Measurements from ENCODE around the gene MAML2. TPM values are rescaled to one million over a fixed set of nuclear protein-coding genes. Genes with fewer than 3 reads are reported as not detected.

MAML2 gene
- total RNA-seq, 1 experiment from 2014 or later, result 2.1 TPM

DNA sequence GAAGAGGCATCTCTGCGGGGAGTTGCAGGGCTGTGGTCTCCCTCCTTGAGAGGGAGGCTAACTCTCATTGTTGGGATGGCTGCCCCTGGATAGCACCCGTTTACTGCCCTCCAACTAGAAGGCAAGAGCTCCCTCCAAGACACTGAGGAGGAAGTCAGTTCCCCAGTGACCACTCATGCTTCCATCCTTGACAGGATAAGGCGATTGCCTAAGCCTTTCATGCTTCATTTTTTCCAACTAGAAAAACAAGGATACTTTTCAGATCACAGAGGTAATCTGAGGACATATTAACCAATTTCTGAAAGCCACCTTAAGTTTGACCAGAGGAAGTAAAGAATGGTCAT, 186.6 kb downstream of the MAML2 start:
- DNase-seq (ENCODE audit: low spot score), result no peak

DNA sequence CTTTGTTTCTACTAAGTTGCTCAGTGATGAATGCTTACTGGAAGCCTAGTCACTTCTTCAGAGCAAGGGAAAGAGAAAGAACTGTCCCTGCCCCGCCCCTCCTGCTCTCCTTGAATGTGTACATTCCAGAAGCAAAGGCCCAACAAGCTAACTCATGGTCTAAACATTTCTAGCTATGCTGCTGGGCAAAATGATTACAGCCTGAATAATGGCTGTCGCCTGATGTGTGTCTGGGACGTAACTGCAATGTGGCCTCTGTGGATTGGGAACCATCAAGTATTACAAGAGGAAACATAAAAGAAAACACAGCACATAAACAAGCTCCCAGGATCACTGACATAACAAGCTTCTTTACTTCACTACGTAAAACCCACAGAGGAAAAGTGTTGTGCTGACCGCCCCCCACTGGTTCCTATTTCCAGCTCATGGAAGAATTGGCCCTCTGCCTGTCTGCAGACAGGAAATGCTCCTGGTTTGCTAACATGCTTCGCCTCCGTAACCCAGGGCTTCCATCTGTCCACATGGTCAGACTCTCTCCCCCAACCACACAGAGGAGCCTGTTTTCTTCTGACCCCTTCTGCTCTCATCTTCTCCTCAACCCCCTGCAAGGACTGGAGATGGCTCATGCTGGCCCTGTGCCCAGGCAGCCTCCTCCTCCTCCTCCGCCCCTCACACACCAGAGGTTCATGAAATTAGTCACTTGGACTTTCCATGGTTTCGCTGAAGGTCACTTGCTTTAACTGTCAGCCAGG, 187.2 kb downstream of the MAML2 start:
- peak; percentile 85 for DNase-seq (ENCODE audit: low spot score)

DNA sequence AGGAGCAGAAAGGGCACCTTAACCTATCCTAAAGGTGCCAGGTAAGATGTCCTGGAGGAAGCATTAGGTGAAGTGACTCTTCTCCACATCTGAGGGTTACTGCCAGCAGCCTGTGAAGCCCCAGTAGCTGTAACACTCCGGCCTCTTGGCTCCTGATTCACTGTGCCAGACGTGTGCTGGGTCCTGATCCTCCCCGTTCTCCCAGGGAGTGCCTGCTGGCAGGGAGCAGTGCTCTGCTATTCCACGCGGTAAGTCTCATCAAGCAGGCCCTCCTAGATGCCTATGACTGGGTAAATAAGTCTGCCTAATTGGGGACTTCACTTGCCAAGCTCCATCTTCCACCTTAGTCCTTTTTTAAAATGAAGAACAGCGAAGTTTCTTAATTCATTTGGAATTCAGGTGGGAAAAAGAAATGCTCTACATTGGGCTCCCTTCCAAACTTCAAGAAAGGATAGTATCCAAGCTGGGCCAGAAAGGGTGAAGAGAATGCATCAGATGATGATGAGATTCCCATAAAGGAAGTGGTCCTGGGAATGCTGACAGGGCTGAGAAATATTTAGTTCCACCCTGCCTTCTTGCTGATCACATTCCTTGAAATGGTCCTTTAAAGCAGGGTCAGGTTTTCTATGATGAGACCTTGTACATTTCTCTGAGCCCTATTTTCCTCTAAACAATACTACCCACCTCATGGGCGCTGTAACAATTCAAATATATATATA, 188.0 kb downstream of the MAML2 start:
- peak; percentile 63 for DNase-seq (ENCODE audit: low spot score)

DNA sequence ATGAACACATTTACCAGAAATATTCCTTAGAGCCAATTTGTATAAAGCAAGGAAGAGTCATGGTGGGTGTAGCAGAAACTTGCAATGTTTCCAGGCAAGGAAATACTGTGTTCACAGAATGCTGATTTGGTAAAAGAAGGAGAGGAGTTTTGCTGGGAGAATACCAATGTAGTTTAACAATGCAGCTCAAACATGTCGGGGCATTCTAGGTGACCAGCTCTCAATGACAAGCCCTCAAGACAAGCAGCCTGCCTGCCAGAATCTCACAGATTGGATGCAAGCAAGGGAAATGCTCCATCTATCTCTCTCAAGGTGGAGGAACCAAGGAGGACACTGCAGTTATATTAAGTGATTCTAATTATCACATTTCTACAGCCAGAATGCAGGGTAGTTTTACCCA, 190.4 kb downstream of the MAML2 start:
- no peak for DNase-seq (ENCODE audit: low spot score)

DNA sequence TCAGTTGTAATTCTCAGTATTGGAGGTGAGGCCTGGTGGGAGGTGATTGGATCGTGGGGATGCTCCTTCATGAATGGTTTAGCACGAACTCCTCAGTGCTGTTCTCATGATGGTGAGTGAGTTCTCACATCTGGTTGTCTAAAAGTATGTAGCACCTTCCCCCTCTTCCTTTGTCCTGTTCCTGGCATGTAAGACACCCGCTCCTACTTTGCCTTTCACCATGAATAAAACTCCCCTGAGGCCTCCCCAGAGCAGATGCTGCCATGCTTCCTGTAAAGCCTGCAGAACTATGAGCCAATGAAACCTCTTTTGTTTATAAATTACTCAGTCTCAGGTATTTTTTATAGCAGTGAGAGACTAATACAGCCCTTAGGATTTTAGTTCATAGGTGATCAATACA, 191.5 kb downstream of the MAML2 start:
- no peak for DNase-seq (ENCODE audit: low spot score)

DNA sequence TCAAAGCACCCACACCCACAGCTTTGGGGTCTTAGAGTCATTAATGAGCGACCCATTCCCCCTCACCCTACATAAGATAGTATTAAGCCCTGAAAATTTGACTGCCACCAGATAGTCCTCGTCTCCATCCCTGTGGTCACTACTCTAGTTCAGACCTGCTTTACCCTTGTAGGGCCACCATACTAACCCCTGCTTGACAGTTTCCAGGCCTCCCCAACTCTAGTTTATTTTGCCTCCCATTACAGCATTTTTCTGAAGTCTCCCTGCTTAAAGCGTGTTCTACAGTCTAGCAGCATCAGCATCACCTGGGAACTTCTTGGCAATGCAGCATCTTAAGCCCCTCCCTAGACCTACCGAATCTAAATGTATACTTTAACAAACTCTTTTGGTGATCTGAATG, 192.4 kb downstream of the MAML2 start:
- DNase-seq (ENCODE audit: low spot score), result no peak

DNA sequence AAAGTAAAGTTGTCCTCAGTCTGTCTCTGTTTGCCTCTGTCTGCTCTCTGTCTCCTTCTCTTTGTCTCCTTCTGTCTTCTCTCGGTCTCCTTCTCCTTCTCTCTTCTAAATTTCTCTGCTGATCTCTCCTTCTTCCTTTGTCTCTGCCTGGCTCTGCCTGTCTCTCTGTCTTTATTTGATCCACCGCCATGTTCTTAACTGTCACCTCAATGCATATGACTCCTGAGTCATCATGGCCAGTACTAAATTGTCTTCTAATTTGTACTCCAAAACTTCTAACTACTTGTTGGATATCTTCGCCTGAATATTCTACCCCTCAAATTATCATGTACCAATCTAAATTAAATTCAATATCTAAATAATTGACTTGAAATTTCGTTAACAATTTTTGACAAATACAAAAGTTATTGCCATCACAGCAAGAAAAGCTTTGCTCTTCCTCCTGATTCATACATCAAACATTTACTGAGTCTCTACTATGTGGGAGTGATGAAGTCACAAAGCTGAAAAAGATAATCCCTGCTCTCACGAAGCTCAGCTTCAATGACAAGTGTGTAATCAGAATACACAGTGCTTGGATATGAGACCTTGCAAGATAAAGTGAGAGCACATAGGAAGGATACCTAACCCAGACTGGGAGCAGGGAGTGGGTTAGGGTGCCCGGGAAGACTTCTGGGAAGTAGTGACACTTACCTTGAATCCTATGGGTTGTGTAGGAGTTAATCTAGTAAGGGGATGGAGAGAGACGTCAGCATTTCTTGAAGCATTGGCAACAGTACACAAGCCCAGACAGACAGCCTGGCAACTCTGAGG, 193.0 kb downstream of the MAML2 start:
- DNase-seq (ENCODE audit: low spot score), result peak; percentile 57

DNA sequence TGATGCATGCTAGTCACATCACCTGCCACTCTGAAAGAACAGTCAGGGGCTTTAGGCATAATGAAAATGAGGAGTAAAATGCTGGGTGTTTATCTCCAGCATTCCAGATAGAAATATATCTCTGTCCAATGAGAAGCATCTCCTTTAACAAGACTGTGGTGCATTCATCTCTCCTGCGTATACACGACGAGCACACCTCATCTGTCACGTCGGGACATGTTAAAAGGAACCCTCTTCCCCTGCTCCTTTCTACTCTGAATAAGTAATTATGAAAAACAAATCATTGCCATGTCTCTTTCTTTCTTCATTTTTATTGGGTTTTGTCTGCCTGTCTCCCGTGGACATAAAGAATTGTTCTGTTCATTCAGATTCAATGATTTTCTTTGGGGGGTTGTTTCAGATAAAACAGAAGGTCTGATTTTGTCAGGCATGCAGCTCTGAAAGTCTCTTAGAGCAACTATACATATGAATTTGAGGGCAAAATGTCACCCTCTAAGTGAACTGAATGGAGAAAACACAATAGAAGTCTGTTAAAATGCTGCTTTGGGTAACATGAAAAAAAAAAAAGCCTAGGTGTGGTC, 195.0 kb downstream of the MAML2 start:
- DNase-seq (ENCODE audit: low spot score), result no peak

DNA sequence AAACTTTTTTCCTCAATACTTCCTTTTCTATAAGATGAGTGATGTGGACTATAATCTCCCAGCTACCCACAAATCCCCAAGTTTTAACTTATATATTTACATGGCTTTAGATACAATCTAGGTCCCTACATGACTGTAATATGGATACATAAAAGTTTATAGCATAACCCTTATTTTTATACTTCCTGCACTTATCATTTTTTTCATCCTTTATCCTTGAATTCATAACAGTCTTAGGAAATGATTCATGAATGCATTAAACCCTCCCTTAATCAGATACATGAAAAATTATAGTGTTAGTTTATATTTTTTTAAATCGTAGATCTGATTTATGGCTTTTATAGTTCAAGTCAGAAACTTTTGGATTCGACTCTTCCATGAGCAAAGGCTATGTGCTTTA, 195.8 kb downstream of the MAML2 start:
- no peak for DNase-seq (ENCODE audit: low spot score)

DNA sequence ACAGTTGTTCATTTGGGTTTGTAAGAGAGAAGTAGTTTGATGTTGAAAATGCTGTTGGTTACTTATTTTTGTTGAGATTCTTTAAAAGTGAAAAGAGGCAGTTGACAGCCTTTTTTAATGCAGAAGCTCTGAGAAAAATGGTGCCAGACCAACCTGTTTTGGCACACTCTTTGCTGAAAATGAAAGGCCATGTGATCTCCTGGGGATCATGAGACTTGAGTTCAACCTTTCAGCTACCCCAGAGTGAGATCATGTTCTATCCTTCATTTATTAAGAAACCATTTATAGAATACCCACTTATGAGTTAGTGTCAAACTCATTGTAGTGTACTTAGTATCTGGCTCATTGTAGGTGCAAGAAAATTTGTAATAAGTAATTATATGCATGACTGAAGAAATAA, 196.2 kb downstream of the MAML2 start:
- DNase-seq (ENCODE audit: low spot score), result no peak

DNA sequence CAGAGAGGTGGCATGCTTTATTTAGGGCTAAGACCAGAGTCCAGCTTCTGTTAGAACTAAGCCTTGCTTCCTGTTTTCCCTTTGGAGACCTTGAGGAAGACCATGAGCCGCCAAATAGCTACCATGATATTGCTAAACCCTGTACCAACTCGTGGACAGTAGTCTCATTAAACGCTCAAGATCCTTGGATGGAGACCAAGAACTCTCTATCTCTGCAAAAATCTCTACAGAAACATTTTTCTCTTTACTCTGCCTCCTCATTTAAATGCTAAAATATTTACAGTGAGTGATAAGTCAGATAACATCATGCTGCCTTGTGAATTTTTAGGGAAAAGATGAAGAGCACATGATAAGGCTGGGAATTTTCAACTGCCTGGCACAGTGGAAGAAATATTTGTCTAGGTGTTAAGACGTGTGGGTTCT, 197.8 kb downstream of the MAML2 start:
- DNase-seq (ENCODE audit: low spot score), result peak; percentile 55

DNA sequence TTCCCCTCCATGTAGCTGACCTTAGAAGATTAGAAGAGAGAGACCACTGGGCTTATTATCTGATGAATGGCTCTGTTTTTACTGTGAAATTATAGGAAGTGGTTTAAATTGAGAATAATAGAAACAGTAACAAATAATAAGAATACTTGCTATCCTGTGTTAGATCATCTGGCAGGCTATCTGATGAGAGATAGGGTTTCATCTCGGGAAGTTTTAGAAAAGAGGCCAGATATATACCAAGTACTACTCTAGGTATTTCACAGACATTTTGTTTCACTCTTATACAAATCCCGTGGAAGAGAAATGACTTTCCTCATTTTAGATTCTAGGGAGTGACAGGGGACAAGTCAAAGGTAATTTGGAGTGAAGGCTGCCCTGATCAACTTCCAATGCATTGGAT, 198.4 kb downstream of the MAML2 start:
- no peak for DNase-seq (ENCODE audit: low spot score)

DNA sequence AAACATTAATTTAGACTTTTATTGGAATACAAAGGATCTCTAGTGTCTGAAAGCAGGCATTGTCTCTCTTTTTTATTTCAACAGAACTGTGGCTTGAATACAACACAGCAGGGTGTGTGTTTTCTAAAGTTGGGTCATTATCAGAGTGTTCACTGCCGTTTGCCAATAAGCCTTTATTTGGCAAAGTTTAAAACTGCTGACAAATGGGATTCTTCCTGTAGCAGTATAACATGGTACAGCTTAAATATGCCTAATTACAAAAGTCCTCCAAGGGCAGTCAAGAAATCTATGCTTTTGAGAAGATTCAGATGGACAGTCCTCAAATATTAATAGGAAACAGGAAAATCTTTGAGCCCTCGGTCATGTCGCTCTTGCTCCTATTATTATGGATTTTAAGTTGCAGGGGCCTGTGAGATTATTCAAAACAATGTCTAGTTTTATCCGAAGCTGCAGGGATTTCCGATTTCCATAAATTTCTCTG, 199.9 kb downstream of the MAML2 start:
- DNase-seq (ENCODE audit: low spot score), result no peak

DNA sequence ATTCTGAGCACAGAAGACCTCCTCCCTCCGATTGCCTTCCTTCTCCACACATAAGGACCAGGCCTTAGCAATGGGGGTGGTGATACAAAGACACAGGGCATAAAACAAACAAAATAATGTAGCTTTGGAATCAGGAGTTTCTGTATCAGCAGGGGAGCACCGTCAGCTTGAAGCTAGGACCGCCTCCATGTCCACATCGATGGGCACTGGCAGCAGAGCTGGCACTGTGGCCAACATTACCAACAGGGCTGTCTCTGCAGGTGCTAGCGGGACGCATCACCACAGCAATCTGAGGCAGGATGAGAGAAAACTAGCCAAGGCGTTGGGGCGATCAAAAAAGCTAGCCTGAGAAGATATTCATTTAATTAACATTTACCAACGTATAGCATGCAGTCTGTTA, 201.4 kb downstream of the MAML2 start:
- DNase-seq (ENCODE audit: low spot score), result no peak

DNA sequence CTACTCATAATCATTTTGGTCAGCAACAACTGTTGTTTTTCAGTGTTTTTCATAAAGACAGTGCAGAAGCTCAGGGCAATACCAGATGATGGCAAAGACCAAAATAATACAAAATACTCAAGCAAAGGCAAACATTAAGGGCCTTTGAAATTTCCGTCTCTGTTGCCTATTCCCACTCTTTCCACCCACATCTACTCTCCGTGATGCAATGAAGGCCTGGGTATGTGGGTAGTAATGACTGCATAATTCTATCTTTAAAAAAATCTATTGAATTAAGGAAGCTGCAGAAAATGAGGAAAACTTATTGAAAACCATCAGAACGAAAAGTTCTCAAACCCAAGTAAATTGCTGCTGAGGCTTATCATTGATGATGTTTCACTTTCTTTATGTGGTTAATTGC, 203.3 kb downstream of the MAML2 start:
- DNase-seq (ENCODE audit: low spot score), result no peak

DNA sequence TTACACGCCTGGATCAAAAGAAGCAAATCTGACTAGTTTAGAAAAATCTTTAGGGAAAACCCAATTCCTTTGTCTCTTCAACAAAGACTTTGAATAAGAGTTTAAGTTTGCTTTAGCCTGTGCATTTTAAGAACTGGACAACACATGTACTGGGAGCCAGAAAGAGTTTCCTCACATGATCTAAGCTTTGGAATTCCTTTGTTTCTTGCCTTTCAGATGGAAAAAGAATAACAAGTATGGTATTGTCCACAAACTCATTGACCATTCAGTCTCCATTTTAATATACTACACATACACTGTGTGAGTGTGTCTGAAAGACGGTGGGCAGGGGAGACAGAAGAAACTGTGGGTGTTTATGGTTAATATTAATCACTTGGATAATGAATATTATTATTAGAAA, 205.6 kb downstream of the MAML2 start:
- DNase-seq (ENCODE audit: low spot score), result no peak

DNA sequence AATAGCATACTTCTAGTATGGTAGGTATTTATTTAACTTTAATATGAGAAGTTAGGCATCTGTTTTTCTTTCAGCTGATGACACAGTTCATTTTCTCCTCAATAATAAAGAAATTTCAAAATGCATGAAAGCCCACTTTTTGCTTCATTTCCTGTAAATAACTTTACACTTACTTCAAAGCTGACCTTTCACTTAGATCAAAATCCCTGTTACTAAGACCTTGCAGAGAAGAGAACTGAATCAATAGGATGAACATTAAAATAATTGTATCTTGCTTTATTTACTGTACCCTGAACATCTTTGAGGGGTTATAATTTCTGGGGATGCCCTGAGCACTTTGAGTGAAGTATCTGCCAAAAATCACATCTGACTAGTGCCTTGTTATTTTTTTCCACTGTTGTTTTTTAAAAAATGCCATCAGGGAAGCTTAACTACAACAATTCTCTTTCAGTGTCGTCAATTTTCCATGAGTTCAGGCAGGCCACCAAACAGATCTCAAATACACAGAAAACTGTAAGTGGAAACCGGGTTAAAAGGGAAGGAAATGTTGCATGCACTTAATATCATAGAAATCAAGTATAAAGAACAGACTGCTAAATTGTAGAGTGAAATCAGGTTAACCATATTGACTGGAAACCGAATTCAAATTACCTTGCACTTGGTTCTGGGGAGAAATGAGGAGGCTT, 206.2 kb downstream of the MAML2 start:
- DNase-seq (ENCODE audit: low spot score), result no peak

DNA sequence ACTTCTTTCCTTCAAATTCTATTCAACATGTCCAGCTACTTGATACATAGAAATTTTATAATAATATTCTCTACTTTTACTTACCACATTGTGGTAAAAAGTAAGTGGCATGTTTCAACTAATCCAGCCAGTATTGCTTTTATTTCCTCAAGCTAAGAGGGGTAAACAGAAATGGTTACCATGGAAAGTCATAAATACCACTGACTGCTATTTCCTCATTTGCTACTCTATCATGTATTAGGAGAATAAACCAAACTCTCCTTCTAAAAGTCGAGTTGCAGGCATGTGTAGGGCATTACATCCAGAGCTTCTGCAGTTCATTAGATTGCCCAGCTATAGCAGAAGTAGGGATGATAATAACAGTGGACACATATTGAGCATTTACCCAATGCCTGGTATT, 208.4 kb downstream of the MAML2 start:
- no peak for DNase-seq (ENCODE audit: low spot score)

DNA sequence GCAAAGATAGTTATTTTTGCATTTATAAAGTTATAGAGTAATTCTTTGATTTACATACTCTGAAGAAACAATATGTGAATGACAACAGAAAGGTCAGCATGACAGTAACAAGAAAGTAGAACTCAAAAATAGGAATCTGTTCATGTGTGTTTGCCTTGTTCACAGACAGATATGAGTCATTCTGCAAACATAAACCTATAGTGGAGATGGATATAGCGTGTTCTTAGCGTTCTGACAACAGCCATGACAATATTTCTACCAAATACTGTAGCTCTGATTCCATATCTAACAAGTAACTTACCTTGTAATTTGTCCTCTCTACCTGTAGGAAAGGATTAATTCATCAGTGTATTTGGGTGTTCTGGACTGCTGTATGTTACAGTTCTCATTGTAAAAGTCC, 210.6 kb downstream of the MAML2 start:
- no peak for DNase-seq (ENCODE audit: low spot score)

DNA sequence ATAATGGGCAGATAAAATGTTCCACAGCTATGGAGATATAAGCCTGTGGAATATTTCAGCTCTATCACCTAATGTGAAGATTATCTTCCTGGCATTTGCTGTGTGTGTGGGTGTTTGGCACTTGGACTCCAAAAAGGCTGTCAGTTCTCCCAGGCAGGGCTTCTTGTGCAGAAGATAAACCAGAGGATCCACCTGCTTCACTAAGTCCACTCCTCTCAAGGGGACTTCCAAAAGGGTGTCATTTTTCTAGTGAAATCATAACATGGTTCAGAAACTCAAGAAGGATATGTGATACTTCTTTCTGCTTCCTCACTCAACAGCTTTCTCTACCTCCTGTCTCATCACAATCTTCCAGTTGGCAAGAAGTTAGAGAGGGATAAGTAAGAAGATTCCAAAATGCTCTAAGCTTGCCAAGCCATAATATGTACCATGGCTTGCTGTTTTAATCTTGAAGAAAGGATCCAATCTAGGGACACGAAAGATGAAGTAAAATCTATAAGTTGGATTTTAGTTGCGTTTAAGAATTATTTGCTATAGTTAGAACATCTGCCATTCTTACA, 212.9 kb downstream of the MAML2 start:
- DNase-seq (ENCODE audit: low spot score), result no peak

DNA sequence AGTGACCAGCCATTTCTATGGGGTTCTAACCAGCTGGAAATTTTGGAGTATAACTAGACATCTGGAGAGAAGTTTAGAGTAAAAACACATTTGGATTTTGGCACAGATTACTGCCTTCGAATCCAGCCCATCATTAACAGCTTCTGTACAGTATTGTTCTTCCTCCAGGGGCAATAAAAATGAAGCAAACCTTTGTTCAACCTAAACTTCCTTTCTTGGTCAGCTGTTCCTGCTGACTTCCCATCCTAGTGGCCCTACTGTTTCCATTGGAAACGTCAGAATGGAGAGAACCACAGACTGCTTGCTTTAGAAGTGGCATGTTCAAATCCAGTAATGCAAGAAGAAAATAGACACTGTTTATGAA, 215.4 kb downstream of the MAML2 start:
- no peak for DNase-seq (ENCODE audit: low spot score)
